HFF-Myc (cell line): ENCODE data around the gene MANF.

Experiments used
- DNase-seq: peaks from one replicate; pipeline ENCODE4 v3.0.0-alpha.2; 2011; ENCODE audit warnings: low read depth; ENCODE audit errors: extremely low read depth
- H3K4me3 ChIP-seq: replicated peaks from 2 replicates; pipeline ENCODE4 v1.5.1; 2011; ENCODE audit warnings: low read depth, mild to moderate bottlenecking, control low read depth, low read length
- TF ChIP-seq, protein P1 (sequence below): IDR thresholded peaks from 2 replicates; pipeline ENCODE4 v1.5.1; 2012; ENCODE audit warnings: mild to moderate bottlenecking, low read depth, low read length, control low read depth; ENCODE audit errors: missing control alignments

Gene MANF

GRCh38 chr3:51389423-51390183 is 4.5 kb downstream of the MANF start:
- H3K4me3 ChIP-seq = no peak overlapping the region
- no peak for DNase-seq
- TF ChIP-seq, protein P1, sequence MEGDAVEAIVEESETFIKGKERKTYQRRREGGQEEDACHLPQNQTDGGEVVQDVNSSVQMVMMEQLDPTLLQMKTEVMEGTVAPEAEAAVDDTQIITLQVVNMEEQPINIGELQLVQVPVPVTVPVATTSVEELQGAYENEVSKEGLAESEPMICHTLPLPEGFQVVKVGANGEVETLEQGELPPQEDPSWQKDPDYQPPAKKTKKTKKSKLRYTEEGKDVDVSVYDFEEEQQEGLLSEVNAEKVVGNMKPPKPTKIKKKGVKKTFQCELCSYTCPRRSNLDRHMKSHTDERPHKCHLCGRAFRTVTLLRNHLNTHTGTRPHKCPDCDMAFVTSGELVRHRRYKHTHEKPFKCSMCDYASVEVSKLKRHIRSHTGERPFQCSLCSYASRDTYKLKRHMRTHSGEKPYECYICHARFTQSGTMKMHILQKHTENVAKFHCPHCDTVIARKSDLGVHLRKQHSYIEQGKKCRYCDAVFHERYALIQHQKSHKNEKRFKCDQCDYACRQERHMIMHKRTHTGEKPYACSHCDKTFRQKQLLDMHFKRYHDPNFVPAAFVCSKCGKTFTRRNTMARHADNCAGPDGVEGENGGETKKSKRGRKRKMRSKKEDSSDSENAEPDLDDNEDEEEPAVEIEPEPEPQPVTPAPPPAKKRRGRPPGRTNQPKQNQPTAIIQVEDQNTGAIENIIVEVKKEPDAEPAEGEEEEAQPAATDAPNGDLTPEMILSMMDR = peak; percentile 84

DNA sequence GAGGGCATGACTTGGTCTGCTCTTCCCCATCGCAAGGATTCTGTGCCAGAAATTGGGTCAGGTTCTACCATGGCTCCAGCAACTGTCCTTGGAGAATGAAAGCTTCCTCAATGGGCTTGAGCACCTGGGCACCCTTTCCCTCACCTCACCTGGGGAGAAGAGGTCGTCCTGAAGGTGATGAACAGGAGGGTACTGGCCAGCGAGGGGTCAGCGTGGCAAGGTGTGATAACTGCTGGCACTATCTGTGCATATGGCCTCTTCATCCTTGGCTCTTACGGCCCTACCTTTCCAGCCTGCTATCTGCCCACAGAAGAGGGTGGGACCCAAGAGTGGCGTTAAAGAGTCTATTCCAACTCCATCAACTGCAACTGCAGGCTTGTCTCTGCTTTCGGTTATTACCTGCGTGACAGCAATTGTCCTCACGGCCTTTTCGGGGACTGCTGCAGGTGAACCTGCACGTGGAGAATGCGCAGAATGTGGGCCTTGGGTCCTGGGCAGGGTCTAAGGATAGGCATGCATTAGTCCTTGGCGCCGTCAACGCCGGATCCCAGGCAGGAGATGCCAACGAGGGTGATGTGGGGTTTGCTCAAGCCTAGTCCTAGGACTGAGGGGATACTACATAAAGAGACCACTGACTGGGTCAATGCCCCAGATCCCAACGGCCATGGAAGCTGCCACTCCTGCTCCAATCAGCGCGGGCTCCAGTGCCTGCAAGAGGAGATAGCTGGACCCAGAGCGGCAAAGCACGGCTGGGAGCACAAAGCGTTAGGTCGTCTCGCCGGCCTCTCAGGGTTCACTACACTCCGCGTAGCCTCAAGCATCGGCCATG is 5.4 kb downstream of the MANF start:
- H3K4me3 ChIP-seq = peak overlapping the region; percentile 38
- TF ChIP-seq, protein P1 = no peak
- DNase-seq = no peak

- peak within 1 kb of the TSS; percentile 66 for H3K4me3 ChIP-seq
- TF ChIP-seq, protein P1 = peak; percentile 79
- peak; percentile 81 for DNase-seq
These were observed 6.0 kb downstream of the MANF start, which contains the start of gene RBM15B for GRCh38 chr3:51391075-51391565. Gene RBM15B (plus strand): TSS chr3:51391285. CDS start chr3:51391400, 115 bp downstream.

GRCh38 chr3:51391566-51392354 is 6.7 kb downstream of the MANF start:
- TF ChIP-seq, protein P1 = no peak
- H3K4me3 ChIP-seq = peak overlapping the region; percentile 66
- DNase-seq = no peak

DNA sequence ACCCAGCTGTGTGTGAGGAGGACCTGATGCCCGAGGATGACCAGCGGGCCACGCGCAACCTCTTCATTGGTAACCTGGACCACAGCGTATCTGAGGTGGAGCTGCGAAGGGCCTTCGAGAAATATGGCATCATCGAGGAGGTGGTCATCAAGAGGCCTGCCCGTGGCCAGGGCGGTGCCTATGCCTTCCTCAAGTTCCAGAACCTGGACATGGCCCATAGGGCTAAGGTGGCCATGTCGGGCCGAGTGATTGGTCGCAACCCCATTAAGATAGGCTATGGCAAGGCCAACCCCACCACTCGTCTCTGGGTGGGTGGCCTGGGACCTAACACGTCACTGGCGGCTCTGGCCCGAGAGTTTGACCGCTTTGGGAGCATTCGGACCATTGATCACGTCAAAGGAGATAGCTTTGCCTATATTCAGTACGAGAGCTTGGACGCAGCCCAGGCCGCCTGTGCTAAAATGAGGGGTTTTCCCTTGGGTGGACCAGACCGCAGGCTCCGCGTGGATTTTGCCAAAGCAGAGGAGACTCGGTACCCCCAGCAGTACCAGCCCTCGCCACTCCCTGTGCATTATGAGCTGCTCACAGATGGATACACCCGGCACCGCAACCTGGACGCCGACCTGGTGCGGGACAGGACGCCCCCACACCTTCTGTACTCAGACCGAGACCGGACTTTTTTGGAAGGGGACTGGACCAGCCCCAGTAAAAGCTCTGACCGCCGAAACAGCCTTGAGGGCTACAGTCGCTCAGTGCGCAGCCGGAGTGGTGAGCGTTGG is 7.5 kb downstream of the MANF start:
- TF ChIP-seq, protein P1 = no peak
- no peak for DNase-seq
- peak overlapping the region; percentile 66 for H3K4me3 ChIP-seq

DNA sequence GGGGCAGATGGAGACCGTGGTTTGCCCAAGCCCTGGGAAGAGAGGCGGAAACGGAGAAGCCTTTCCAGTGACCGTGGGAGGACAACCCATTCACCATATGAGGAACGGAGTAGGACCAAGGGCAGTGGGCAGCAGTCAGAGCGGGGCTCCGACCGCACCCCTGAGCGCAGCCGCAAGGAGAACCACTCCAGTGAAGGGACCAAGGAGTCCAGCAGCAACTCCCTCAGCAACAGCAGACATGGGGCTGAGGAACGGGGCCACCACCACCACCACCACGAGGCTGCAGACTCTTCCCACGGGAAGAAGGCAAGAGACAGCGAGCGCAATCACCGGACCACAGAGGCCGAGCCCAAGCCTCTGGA is 8.0 kb downstream of the MANF start:
- no peak for DNase-seq
- TF ChIP-seq, protein P1 = no peak
- peak overlapping the region; percentile 66 for H3K4me3 ChIP-seq
